Transverse colon (tissue), 3 donors: Measurements from ENCODE around the gene KIF7.

Experiments
- EP300 ChIP-seq: sonication (generic); formaldehyde crosslinking; IDR thresholded peaks from one replicate; pipeline ENCODE4 v1.6.1; 2017; ENCODE audit warnings: antibody characterized with exemption, low read depth
- POLR2AphosphoS5 ChIP-seq, 3 donors: sonication (generic); formaldehyde crosslinking; IDR thresholded peaks; one replicate each; pipeline ENCODE4 v1.6.1; 2016; ENCODE audit warnings: antibody characterized with exemption in 3 of 3

GRCh38 chr15:89686522-89686921 is 31.3 kb upstream of the KIF7 start:
- no peak for TF ChIP-seq POLR2AphosphoS5 (IDR thresholded peaks at IDR 0.05)
- TF ChIP-seq EP300 = no peak
